Natural killer cell (primary cell): ENCODE measurements around the gene NABP1. TPM values are rescaled to one million over a fixed set of nuclear protein-coding genes. Genes with fewer than 3 reads are reported as not detected.

Source experiments
- ATAC-seq, 3 donors: fragments of 150-1000 bp in 2 of 3; fragments of 200-7000 bp in 1 of 3; cut with Tn5 transposase; 1 replicate in 1 of 3; 2 replicates in 2 of 3; pipeline ENCODE4 v1.10.0; 2021; ENCODE audit warnings: mild to moderate bottlenecking in 2 of 3, moderate library complexity in 2 of 3
- DNase-seq, 2 donors: peaks; one replicate each; pipeline versions ENCODE4 v3.0.0 to v3.0.0-alpha.2; 2013 to 2021; ENCODE audit warnings: mixed read lengths in 1 of 2
- H3K27ac ChIP-seq: one replicate; pipeline ENCODE4 v1.5.1; 2013; ENCODE audit warnings: mild to moderate bottlenecking, low read length
- H3K27me3 ChIP-seq: one replicate; pipeline ENCODE4 v1.6.1; 2013; ENCODE audit warnings: low read length; ENCODE audit not compliant: control insufficient read depth, insufficient read depth
- H3K36me3 ChIP-seq: one replicate; pipeline ENCODE4 v1.6.1; 2013; ENCODE audit warnings: low read length; ENCODE audit not compliant: control insufficient read depth, insufficient read depth
- H3K4me1 ChIP-seq: one replicate; pipeline ENCODE4 v1.6.1; 2013; ENCODE audit warnings: low read length; ENCODE audit not compliant: control insufficient read depth, insufficient read depth
- H3K4me3 ChIP-seq: one replicate; pipeline ENCODE4 v1.5.1; 2013; ENCODE audit warnings: low read length
- H3K9me3 ChIP-seq: one replicate; pipeline ENCODE4 v1.6.1; 2013; ENCODE audit warnings: low read length; ENCODE audit not compliant: control insufficient read depth, insufficient read depth
- H3K27ac Mint-ChIP-seq, 2 donors: one replicate each; pipeline ENCODE4 v1.8.0; 2022; ENCODE audit warnings: mild to moderate bottlenecking in 2 of 2, mixed read lengths in 2 of 2, moderate library complexity in 1 of 2
- H3K27me3 Mint-ChIP-seq, 2 donors: one replicate each; pipeline ENCODE4 v1.8.0; 2022; ENCODE audit warnings: low read depth in 2 of 2, mixed read lengths in 2 of 2
- H3K36me3 Mint-ChIP-seq: one replicate; pipeline ENCODE4 v1.8.0; 2022; ENCODE audit warnings: mixed read lengths
- H3K4me1 Mint-ChIP-seq, 2 donors: one replicate each; pipeline ENCODE4 v1.8.0; 2022; ENCODE audit warnings: mixed read lengths in 2 of 2
- H3K4me3 Mint-ChIP-seq: one replicate; pipeline ENCODE4 v1.8.0; 2022; ENCODE audit warnings: mild to moderate bottlenecking, moderate library complexity, mixed read lengths
- H3K9me3 Mint-ChIP-seq, 2 donors: one replicate each; pipeline ENCODE4 v1.8.0; 2022; ENCODE audit warnings: mixed read lengths in 2 of 2
- WGBS: methylation state at CpG from one replicate; pipeline ENCODE4 v1.1.7; 2013; ENCODE audit warnings: missing lambda C conversion rate; ENCODE audit not compliant: insufficient coverage; 5-methylcytosine and 5-hydroxymethylcytosine counted together
- intact Hi-C: fragments of 100-400 bp; cut with micrococcal nuclease; formaldehyde crosslinking; loops from one replicate; pipeline ENCODE4 v1.14.2; 2022
- total RNA-seq, 4 donors: library from RNA; stranded (reverse); fragments of 120-200 nt in 1 of 4; gene quantifications; one replicate each; pipeline versions ENCODE4 v1.2.3 to v1.2.4, GENCODE V29; 2013 to 2022
- TF ChIP-seq, protein P1 (sequence below): fragments of 200-600 bp; IDR thresholded peaks from one replicate; pipeline ENCODE4 v1.8.0; 2022; ENCODE audit warnings: antibody characterized with exemption

NABP1 gene, protein sequence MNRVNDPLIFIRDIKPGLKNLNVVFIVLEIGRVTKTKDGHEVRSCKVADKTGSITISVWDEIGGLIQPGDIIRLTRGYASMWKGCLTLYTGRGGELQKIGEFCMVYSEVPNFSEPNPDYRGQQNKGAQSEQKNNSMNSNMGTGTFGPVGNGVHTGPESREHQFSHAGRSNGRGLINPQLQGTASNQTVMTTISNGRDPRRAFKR
- 10 to 100 TPM; 44.5 to 52.2 (median 45.7) TPM for total RNA-seq
- 99.8 TPM for total RNA-seq (2013)

DNA sequence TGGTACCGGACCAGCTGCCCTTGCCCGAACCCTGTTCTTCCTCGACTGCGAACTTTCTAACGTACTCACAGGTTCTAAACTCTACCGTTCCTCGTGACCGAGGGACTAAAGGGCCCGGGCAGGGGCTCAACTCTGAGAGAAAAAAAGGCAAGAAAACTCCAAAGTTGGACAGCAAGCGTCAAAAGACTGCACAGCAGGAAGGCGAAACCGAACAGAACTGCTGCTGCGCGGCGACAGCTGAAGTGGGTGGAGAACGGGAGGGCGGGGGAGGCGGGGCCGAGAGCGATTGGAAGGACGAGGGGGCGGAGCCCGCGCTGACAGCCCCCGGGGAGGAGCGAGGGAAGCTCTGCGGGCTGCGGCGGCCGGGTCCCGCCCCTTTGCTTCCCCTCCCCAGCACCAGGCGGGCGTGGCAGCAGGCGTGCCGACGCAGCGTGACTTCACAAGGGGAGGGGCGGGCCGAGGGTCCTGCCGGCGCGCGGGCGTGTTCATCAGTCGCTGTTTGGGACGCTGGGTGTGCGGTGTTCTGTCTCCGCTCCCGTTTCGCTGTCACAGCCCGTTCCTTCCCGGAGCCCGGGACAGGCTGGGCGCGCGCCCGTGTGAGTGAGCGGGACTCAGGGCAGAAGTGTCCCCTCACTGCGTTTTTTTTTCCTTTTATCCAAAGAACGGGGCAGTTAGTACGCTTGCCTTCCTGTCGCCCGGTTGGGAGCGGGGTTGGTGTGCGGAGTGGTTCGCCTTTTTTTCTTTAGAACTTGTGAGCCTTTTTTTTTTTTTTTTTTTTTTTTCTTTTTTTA lies at the start of gene NABP1:
Gene NABP1, plus strand, starts transcription at position 491 of the 791 bp plus-strand sequence. CDS start 479 bp downstream, outside the sequence.
- Mint-ChIP-seq H3K4me3 (peak within 1 kb of the TSS; percentile 98), H3K27me3 (no peaks in the 10 kb centered on the region), H3K36me3 (peaks cover 7% of the 10 kb centered on the region), H3K27ac (peak within 1 kb of the TSS; percentile 99), H3K4me1 (peaks cover 62 to 64% of the 10 kb centered on the region in 2 donors), H3K9me3 (no peaks in the 10 kb centered on the region)
- peak within 1 kb of the TSS; percentile 63 for H3K4me3 ChIP-seq
- peaks cover 19% of the 10 kb centered on the region for H3K36me3 ChIP-seq
- peak within 1 kb of the TSS; percentile 93 for H3K27ac ChIP-seq
- peak; percentile 98 to 99 for DNase-seq
- H3K9me3 ChIP-seq = no peaks in the 10 kb centered on the region
- intact Hi-C loops = loop anchor here (1.0 to 5.0 kb wide), 6 partner anchors 17 to 795 kb away; partner anchors contain the start of genes STAT1 and STAT4
- H3K4me1 ChIP-seq = peaks cover 35% of the 10 kb centered on the region
- no peaks in the 10 kb centered on the region for H3K27me3 ChIP-seq
- ATAC-seq = peak; percentile 85 to 97 (median 90)
- under 1% methylated on average over 65 of the region's 66 CpGs for WGBS
- TF ChIP-seq, protein P1, sequence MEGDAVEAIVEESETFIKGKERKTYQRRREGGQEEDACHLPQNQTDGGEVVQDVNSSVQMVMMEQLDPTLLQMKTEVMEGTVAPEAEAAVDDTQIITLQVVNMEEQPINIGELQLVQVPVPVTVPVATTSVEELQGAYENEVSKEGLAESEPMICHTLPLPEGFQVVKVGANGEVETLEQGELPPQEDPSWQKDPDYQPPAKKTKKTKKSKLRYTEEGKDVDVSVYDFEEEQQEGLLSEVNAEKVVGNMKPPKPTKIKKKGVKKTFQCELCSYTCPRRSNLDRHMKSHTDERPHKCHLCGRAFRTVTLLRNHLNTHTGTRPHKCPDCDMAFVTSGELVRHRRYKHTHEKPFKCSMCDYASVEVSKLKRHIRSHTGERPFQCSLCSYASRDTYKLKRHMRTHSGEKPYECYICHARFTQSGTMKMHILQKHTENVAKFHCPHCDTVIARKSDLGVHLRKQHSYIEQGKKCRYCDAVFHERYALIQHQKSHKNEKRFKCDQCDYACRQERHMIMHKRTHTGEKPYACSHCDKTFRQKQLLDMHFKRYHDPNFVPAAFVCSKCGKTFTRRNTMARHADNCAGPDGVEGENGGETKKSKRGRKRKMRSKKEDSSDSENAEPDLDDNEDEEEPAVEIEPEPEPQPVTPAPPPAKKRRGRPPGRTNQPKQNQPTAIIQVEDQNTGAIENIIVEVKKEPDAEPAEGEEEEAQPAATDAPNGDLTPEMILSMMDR = no peak

DNA sequence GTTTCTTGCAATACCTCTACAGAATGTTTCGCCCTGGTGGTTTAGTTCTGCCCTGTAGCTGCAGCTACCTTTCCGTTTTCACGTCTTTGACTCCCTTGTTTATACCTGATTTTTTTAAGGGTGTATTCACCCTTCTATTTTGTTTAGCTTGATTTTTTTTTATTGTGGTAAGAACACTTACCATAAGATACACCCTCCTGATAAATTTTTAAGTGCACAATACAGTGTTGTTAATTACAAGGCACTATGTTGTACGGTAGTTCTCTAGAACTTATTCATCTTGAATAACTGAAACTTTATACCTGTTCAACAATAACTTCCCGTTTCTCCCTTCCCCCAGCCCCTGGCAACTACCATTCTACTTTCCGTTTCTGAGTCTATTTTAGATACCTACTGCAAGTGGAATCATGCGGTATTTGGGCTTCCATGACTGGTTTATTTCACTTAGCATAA lies 48.9 kb upstream of the NABP1 start:
- intact Hi-C loops = no loop called here
- ATAC-seq (no peak), DNase-seq (peak in 1 of 2 donors; percentile 28)
- Mint-ChIP-seq H3K27me3 (peaks cover 12 to 39% of the 10 kb centered on the region in 2 donors), H3K27ac (no peak overlapping the region), H3K36me3 (no peaks in the 10 kb centered on the region), H3K9me3 (no peaks in the 10 kb centered on the region), H3K4me1 (peaks cover 14 to 15% of the 10 kb centered on the region in 2 donors), H3K4me3 (no peak overlapping the region)
- Histone ChIP-seq H3K36me3 (no peaks in the 10 kb centered on the region), H3K4me3 (no peak overlapping the region), H3K27me3 (no peaks in the 10 kb centered on the region), H3K4me1 (peaks cover 13% of the 10 kb centered on the region), H3K27ac (no peak overlapping the region), H3K9me3 (no peaks in the 10 kb centered on the region)
- TF ChIP-seq, protein P1 = no peak
- WGBS = 57% methylated on average over 5 of the region's 7 CpGs

DNA sequence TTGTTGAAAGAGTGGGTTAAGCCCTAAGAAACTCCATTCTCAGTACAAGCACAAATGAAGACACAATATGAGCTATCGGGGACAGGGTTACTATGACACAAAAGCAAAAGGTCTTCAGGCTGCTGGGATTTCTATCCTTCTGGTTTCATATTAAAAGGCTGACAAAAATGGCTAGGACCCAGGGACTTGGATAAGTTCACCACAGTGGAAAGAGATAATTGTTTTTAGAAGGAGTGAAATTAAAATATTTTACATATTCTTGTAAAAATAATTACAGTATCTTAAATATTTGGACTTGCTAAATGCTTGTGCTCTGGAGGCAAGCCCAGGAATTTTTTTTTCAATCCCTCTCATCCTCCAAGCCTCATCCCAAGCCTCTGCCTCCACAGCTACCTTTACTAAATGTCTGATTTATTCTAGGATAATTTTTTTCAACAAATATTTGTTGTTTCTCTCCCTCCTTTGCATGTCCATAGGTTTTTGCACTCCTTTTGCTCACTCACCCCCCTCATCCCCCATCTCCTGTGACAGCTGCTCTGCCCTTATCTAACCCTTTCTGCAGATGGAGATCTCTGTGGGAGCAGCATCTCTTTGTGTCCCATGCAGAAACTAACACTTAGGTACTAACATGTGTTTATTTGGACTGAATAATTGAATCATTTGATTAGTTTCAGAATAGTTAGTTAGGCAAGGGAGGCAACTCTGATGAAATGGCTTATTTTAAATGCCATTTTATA lies 47.8 kb upstream of the NABP1 start:
- no peak overlapping the region for H3K27ac Mint-ChIP-seq
- no peak for ATAC-seq

More for the DNA sequence above, 47.8 kb upstream of the NABP1 start:
- H3K9me3 Mint-ChIP-seq = no peaks in the 10 kb centered on the region
- no peaks in the 10 kb centered on the region for H3K9me3 ChIP-seq
- peaks cover 2 to 6% of the 10 kb centered on the region in 2 donors for H3K4me1 Mint-ChIP-seq
- peaks cover 12 to 39% of the 10 kb centered on the region in 2 donors for H3K27me3 Mint-ChIP-seq
- H3K27ac ChIP-seq = no peak overlapping the region
- no peaks in the 10 kb centered on the region for H3K36me3 Mint-ChIP-seq
- H3K4me1 ChIP-seq = peaks cover 5% of the 10 kb centered on the region
- TF ChIP-seq, protein P1 = no peak
- intact Hi-C loops = no loop called here
- no peak for DNase-seq
- 100% methylated on average over 1 of the region's 1 CpG for WGBS
- H3K36me3 ChIP-seq = no peaks in the 10 kb centered on the region
- no peak overlapping the region for H3K4me3 Mint-ChIP-seq
- H3K4me3 ChIP-seq = no peak overlapping the region
- H3K27me3 ChIP-seq = no peaks in the 10 kb centered on the region
